ENCODE results near the gene SPATA13. TPM values are rescaled to one million over a fixed set of nuclear protein-coding genes. Genes with fewer than 3 reads are reported as not detected.

SPATA13 gene
- total and polyA plus RNA-seq, 10 of the 15 experiments (the other 5 are each of a cell fraction or from before 2014, with no cell fraction given) = 2.4 to 11.1 (median 10.2) TPM

DNA sequence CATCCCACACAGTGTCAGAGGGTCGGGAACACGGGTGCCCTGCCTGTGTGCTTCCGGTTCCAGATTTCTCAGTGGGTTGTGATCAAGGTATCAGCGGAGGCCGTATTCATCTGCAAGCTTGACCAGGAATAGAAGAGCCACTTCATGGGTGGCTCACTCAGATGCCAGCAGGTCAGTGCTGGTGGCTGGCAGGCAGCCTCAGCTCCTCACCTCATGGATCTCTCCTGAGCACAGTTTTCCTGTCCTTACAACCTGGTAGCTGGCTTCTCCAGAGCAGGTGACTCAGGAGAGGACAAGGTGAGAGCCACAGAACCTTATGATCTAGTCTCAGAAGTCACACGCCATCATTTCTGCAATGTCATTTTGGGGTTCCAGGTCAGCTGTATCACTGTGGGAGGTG, 44.8 kb upstream of the SPATA13 start (continued):
- TF ChIP-seq, protein P1, sequence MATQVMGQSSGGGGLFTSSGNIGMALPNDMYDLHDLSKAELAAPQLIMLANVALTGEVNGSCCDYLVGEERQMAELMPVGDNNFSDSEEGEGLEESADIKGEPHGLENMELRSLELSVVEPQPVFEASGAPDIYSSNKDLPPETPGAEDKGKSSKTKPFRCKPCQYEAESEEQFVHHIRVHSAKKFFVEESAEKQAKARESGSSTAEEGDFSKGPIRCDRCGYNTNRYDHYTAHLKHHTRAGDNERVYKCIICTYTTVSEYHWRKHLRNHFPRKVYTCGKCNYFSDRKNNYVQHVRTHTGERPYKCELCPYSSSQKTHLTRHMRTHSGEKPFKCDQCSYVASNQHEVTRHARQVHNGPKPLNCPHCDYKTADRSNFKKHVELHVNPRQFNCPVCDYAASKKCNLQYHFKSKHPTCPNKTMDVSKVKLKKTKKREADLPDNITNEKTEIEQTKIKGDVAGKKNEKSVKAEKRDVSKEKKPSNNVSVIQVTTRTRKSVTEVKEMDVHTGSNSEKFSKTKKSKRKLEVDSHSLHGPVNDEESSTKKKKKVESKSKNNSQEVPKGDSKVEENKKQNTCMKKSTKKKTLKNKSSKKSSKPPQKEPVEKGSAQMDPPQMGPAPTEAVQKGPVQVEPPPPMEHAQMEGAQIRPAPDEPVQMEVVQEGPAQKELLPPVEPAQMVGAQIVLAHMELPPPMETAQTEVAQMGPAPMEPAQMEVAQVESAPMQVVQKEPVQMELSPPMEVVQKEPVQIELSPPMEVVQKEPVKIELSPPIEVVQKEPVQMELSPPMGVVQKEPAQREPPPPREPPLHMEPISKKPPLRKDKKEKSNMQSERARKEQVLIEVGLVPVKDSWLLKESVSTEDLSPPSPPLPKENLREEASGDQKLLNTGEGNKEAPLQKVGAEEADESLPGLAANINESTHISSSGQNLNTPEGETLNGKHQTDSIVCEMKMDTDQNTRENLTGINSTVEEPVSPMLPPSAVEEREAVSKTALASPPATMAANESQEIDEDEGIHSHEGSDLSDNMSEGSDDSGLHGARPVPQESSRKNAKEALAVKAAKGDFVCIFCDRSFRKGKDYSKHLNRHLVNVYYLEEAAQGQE (IDR thresholded peaks at IDR 0.05; ENCODE audit: low read depth, low read length) = no peak
- TF ChIP-seq IRF4 (IDR thresholded peaks at IDR 0.05; ENCODE audit: low read depth, low read length) = no peak
- TF ChIP-seq, protein P2, sequence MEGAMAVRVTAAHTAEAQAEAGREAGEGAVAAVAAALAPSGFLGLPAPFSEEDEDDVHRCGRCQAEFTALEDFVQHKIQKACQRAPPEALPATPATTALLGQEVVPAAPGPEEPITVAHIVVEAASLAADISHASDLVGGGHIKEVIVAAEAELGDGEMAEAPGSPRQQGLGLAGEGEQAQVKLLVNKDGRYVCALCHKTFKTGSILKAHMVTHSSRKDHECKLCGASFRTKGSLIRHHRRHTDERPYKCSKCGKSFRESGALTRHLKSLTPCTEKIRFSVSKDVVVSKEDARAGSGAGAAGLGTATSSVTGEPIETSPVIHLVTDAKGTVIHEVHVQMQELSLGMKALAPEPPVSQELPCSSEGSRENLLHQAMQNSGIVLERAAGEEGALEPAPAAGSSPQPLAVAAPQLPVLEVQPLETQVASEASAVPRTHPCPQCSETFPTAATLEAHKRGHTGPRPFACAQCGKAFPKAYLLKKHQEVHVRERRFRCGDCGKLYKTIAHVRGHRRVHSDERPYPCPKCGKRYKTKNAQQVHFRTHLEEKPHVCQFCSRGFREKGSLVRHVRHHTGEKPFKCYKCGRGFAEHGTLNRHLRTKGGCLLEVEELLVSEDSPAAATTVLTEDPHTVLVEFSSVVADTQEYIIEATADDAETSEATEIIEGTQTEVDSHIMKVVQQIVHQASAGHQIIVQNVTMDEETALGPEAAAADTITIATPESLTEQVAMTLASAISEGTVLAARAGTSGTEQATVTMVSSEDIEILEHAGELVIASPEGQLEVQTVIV (IDR thresholded peaks at IDR 0.05; ENCODE audit: borderline replicate concordance, partially characterized antibody) = no peak
- TF ChIP-seq, protein P3, sequence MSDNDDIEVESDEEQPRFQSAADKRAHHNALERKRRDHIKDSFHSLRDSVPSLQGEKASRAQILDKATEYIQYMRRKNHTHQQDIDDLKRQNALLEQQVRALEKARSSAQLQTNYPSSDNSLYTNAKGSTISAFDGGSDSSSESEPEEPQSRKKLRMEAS (IDR thresholded peaks at IDR 0.05; ENCODE audit: low read depth, low read length) = no peak
- TF ChIP-seq RBBP5 (conservative IDR thresholded peaks at IDR 0.05) = no peak
- TF ChIP-seq CBX5 (IDR thresholded peaks at IDR 0.05; ENCODE audit: low read depth) = no peak

DNA sequence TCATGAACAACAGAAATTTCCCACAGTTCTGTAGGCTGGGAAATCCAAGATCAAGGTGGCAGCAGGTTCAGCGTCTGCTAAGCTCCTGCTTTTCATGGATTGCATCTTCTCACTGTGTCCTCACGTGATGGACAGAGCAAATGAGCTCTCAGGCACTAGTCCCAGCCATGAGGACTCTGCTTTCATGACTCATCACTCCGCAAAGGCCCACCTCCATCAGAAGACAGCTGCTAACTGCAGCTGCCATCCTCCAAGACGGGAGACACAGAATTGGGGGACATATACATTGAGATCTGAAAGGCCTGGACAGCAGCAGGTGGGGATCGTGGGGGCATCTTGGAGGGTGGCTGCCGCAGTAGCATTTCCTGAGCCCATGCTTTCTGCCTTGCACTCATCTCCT, 44.4 kb upstream of the SPATA13 start:
- no peak overlapping the region for H3K4me2 ChIP-seq (ENCODE audit: control insufficient read depth, insufficient read depth)
- SMC1A ChIA-PET (ENCODE audit: uncharacterized antibody, unreplicated experiment) = interaction anchor here (0.9 kb wide), 1 partner anchor 8 kb away, joined by 3 read pairs; no protein-coding TSS in a partner anchor
- intact Hi-C loops (cut with micrococcal nuclease; ENCODE audit: unreplicated experiment) = no loop called here
- H3K79me2 ChIP-seq (ENCODE audit: control insufficient read depth, insufficient read depth, low read length) = no peaks in the 10 kb centered on the region
- no peaks in the 10 kb centered on the region for H3K4me1 ChIP-seq (ENCODE audit: control insufficient read depth, insufficient read depth, low read length)
- RAD21 ChIA-PET (ENCODE audit: unreplicated experiment) = no interaction called here
- WGBS (ENCODE audit: insufficient coverage, insufficient replicate concordance, low lambda C conversion rate, missing lambda C conversion rate) = 43% methylated on average over 6 of the region's 6 CpGs
- H3K4me3 ChIP-seq = no peak overlapping the region
- H3K9me3 ChIP-seq (replicated peaks; ENCODE audit: control insufficient read depth, insufficient read depth, low read length) = no peaks in the 10 kb centered on the region
- no peak for FAIRE-seq
- no peak overlapping the region for H2AFZ ChIP-seq (ENCODE audit: control insufficient read depth, low read depth, low read length)
- no peaks in the 10 kb centered on the region for H4K20me1 ChIP-seq (ENCODE audit: control insufficient read depth, insufficient read depth)
- no peak for DNase-seq (ENCODE audit: low read depth, low spot score)
- ATAC-seq = no peak
- POLR2A ChIA-PET = no interaction called here
- CTCF ChIA-PET = no interaction called here
- H3K27ac ChIP-seq (ENCODE audit: control insufficient read depth, insufficient read depth) = no peak overlapping the region
- no TSS peak for BruUV-seq (replicated peaks)
- in situ Hi-C loops (cut with MboI) = no loop called here
- H3K9ac ChIP-seq (ENCODE audit: control insufficient read depth, insufficient read depth, low read length) = no peak overlapping the region
- H3K27me3 ChIP-seq (replicated peaks in 1 of 2; ENCODE audit: control insufficient read depth in 2 of 2, insufficient read depth in 2 of 2, low read length in 1 of 2) = peaks cover 0 to 7% of the 10 kb centered on the region in 2 experiments; a peak in 1 of 4 replicates
- no peaks in the 10 kb centered on the region for H3K36me3 ChIP-seq (ENCODE audit: control insufficient read depth in 2 of 2, insufficient read depth in 2 of 2, low read length in 1 of 2)
- no peak for TF ChIP-seq PAX5 (IDR thresholded peaks at IDR 0.05; ENCODE audit: borderline replicate concordance, low read depth, low read length)
- no peak for TF ChIP-seq CREB1 (IDR thresholded peaks at IDR 0.05; ENCODE audit: low read depth)
- TF ChIP-seq PML (IDR thresholded peaks at IDR 0.05; ENCODE audit: low read length) = no peak
- TF ChIP-seq BRCA1 (IDR thresholded peaks at IDR 0.05; ENCODE audit: low read depth, low read length) = no peak
- TF ChIP-seq CHD2 (IDR thresholded peaks at IDR 0.05; ENCODE audit: borderline replicate concordance, low read depth, low read length) = no peak
- TF ChIP-seq, protein P4, sequence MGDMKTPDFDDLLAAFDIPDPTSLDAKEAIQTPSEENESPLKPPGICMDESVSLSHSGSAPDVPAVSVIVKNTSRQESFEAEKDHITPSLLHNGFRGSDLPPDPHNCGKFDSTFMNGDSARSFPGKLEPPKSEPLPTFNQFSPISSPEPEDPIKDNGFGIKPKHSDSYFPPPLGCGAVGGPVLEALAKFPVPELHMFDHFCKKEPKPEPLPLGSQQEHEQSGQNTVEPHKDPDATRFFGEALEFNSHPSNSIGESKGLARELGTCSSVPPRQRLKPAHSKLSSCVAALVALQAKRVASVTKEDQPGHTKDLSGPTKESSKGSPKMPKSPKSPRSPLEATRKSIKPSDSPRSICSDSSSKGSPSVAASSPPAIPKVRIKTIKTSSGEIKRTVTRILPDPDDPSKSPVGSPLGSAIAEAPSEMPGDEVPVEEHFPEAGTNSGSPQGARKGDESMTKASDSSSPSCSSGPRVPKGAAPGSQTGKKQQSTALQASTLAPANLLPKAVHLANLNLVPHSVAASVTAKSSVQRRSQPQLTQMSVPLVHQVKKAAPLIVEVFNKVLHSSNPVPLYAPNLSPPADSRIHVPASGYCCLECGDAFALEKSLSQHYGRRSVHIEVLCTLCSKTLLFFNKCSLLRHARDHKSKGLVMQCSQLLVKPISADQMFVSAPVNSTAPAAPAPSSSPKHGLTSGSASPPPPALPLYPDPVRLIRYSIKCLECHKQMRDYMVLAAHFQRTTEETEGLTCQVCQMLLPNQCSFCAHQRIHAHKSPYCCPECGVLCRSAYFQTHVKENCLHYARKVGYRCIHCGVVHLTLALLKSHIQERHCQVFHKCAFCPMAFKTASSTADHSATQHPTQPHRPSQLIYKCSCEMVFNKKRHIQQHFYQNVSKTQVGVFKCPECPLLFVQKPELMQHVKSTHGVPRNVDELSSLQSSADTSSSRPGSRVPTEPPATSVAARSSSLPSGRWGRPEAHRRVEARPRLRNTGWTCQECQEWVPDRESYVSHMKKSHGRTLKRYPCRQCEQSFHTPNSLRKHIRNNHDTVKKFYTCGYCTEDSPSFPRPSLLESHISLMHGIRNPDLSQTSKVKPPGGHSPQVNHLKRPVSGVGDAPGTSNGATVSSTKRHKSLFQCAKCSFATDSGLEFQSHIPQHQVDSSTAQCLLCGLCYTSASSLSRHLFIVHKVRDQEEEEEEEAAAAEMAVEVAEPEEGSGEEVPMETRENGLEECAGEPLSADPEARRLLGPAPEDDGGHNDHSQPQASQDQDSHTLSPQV (IDR thresholded peaks at IDR 0.05) = no peak

Measured in GM12878 (cell line).